NCI-H1105 treated with DMSO at 0.1 percent for 48 hours (cell line): ENCODE measurements around the gene ARCN1.
A peak's percentile ranks its signal among the peaks of the same experiment; 100 is the strongest.
"Not testable (repeated sequence)": the region's sequence is repeated elsewhere in the genome, so short reads cannot be mapped to it uniquely, and the experiment has no call there.

Source experiments
- DNase-seq: peaks from one replicate; lab custom pipeline; 2025; lab: John Stamatoyannopoulos, UW

The ARCN1 gene

GRCh38 chr11:118544647-118545010 is 27.6 kb upstream of the ARCN1 start:
- DNase-seq, result no peak

DNA sequence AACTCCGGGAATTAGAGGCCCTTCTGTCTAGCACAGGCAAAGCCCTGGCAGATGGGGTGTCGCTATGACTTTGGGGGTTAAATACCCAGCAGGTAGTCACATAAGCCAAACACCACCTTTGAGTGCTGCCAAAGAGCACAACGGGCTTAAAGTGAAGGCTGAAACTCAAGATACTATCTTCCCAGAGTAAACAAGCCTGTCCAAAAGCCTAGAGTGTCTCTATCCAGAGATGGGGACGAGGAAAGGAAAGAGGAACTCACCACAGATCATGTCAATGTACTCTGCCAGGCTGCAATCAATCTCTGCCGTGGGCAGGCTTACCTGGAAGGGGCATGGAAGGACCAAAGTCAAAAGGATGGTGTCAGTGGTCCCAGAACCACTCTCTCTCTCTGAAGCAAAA is 26.7 kb upstream of the ARCN1 start:
- no peak for DNase-seq

- no peak for DNase-seq
Observed at GRCh38 chr11:118547132-118547531, 25.1 kb upstream of the ARCN1 start.

DNA sequence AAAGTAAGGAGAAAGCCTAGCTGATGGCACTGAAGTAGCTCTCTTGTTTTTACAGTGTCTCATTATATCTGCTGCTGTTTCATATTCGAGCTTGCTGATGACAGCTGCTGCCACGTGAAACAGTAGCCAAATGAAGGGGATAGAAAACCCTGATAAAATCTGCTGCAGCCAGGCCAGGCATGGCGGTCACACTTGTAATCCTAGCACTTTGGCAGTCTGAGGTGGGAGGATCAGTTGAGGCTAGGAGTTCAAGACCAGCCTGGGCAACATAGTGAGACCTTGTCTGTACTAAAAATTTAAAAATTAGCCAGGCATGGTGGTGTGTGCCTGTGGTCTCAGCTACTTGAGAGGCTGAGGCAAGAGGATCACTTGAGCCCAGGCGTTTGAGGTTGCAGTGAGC is 19.9 kb upstream of the ARCN1 start:
- DNase-seq, result no peak

- no peak for DNase-seq
Observed at GRCh38 chr11:118560806-118561205, 11.4 kb upstream of the ARCN1 start.

GRCh38 chr11:118565051-118565450 is 7.2 kb upstream of the ARCN1 start:
- no peak for DNase-seq

DNA sequence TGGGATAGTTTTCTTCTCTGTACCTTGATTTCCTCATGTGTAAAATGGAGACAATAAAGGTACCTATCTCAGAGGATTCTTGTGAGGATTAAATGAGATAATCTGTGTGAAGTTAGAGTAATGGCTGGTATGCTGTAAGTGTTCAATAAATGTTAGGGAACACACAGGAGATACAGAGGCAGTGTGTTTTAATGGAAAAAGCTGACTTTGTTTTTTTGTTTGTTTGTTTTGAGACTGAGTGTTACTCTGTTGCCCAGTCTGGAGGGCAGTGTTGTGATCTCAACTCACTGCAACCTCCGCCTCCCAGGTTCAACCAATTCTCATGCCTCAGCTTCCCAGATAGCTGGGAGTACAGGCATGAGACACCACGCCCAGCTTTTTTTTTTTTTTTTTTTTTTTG is 2.5 kb upstream of the ARCN1 start:
- DNase-seq, result no peak

DNA sequence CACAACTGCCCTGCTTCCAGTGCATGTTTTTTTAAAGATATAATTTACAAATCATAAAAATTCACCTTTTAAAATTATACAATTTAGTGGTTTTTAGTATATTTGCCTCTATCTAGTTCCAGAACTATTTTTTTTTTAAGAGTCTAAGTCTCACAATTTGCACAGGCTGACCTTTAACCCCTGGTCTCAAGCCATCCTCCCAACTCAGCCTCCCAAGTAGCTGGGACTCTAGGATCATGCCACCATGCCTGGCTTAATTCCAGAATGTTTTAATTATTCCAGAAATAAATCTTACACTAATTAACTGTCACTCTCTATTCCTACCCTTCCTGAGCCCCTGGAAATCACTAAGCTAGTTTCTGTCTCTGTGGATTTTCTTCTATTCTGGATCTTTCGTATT is 1.4 kb upstream of the ARCN1 start:
- no peak for DNase-seq

GRCh38 chr11:118571701-118572060 is 528 bp upstream of the ARCN1 start:
- DNase-seq, result not testable (repeated sequence)

DNA sequence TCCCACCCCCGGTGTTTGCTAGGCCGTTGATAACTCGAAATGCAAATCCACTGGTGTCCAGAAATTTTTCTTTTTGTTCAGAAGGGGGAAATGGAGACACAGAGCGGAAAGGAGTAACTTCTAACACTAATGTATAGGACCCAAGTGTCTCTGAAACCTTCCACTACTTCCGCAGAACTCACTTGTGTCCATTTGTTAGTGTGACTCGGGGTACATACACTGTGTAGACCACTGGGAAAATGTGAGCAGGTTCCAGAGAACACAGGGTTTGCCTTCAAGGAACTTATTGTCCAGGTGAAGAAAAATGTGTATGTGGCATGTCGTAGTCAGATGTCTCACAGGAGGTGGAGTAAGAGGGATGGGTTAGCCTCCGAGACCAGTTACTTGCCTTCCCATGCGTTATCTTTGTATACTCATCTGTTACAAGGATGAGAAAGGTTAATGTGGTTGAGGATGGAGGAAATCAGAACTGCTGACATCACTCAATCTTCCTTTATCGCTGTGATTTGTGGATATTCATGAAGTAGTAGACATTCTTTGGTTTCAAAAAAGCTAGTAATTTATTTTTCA is 857 bp downstream of the ARCN1 start:
- DNase-seq, result no peak

DNA sequence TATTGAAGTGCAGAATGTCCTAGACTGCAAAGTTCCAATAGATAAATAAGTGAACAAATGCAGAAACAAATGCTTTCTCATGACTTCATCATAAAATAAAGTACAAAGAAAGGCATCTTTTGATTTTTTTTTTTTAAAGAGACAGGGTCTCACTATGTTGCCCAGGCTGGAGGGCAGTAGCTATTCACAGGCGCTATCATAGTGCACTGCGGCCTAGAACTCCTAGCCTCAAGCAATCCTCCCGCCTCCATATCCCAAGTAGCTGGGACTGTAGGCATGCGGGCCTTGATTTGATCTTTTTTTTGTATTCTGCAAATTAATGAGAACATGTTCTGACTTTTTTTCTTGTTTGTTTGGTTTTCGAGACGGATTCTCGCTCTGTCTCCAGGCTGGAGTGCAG is 2.4 kb downstream of the ARCN1 start:
- no peak for DNase-seq

GRCh38 chr11:118577995-118578394 is 5.8 kb downstream of the ARCN1 start:
- DNase-seq, result not testable (repeated sequence)

- peak; percentile 76 for DNase-seq
Observed at GRCh38 chr11:118581057-118581456, 8.8 kb downstream of the ARCN1 start.

DNA sequence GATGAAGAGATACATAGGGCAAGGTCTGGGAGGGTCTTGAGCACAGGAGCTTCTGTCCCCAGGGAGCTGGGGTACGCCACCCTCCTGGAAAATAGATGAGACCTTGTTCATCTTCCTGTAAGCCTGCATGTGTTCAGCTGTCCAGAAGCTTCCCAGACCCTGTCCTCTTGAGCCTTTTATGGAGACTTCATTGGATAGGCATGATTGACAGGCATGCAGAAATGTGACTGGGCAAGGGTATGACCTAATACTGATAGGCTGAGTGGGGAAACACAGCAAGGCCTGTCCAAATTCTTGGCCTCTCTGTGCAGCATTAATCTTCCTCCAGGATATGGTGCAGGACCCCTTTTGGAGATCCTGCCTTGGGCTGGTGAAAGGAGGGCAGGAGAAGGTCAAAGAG is 15.7 kb downstream of the ARCN1 start:
- no peak for DNase-seq

DNA sequence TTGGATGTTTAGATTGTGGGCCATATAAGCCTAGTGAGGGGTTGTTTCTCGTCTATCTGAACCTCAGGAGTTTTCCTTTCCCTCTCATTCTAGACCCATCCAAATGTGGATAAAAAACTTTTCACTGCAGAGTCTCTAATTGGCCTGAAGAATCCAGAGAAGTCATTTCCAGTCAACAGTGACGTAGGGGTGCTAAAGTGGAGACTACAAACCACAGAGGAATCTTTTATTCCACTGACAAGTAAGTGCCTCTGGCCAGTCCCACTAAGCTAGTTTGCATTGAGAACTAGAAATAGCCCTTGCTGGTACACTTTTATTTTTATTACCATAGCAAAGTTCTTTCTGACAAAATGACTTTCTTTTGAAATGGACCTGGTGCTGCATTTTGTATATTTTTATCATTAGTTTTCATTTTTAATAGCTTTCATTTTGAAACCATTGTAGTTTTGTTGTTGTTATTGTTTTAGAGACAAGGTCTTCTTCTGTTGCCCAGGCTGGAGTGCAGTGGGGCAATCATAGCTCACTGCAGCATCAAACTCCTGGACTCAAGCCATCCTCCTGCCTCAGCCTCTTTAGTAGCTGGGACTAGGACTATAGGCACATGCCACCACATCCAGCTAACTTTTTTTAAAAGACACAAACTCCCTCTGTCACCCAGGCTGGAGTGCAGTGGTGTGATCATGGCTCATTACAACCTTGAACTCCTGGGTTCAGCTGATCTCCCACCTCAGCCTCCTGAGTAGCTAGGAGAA is 20.6 kb downstream of the ARCN1 start:
- no peak for DNase-seq

DNA sequence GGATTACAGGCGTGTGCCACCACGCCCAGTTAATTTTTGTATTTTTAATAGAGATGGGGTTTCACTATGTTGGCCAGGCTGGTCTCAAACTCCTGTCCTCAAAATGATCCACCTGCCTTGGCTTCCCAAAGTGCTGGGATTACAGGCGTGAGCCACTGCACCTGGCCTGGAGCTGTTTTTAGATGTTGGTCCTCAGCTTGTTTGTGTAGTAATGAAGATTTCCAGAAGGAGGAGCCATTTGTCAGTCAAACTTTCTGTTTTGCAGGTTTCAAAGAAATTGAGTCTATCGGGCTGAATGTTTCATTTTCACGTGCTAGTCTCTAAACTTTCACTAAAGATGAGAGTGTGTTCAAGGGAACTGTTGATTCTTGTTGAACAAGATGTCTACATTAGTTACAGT is 22.8 kb downstream of the ARCN1 start:
- DNase-seq, result peak; percentile 68

DNA sequence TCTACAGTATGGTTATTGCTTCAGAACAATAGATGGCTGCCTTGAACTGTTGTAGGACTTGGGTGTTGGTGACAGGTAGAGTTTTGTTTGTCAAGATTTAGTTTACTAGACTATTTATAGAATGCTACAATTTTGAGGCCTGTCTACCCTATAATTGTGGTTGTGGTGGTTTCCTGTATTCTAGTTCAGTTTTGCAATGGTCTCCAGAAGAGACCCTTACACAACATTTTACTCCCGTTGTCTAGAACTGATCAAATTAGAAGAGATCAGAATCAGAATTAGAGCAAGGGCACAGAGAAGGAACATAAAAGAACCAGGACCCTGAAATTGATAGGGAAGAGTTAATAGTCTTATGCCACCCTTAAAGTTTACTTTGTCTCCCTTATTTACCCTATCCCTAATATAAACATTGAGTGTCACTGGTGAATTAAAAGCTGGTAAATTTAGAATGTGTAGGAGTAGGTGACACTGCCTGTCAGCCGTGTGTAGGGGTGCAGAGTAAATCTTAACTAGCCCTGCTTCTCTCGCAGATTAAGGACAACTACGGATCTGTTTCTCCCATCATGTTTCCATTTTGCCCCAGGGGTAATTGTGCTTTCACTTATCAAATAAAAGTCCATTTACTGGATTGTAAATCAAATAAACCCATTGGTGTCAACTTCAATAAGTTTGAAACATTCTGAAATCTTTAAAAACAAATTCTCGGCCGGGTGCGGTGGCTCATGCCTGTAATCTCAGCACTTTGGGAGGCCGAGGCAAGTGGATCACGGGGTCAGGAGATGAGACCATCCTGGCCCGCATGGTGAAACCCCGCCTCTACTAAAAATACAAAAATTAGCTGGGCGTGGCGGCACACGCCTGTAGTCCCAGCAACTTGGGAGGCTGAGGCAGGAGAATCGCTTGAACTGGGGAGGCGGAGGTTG is 24.3 kb downstream of the ARCN1 start:
- no peak for DNase-seq

GRCh38 chr11:118597556-118597955 is 25.3 kb downstream of the ARCN1 start:
- no peak for DNase-seq

DNA sequence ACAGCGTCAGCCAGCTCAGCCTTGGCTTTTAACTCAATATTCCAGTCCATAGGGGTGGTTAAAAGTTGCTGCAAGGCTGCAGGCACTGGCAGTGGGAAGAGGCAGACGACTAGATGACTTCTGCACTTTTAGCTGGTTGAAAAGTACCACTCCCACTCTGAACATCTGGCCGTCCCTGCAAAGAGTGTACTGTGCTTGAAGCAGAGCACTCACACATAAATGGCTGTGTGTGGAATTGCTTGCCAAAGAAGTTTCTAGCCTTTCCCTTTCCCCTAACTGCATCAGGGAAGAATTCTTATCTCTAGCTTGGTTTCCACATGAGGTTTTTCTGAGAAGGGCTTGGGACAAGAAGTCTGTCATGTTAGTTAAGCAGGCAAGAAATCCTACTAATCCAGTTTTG is 30.1 kb downstream of the ARCN1 start:
- no peak for DNase-seq

DNA sequence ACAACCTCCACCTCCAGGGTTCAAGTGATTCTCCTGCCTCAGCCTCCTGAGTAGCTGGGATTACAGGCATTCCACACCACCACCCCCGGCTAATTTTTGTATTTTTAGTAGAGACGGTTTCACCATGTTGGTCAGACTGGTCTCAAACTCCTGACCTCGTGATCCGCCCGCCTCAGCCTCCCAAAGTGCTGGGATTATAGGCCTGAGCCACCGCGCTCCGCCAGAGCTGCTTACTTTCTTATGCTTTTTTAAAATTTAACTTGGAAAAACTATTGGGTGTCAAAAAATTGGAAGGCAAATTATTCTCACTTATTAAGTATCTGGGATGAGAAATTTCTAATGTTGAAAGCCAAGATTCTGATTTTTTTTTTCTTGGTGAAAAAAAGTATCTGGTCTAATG is 31.5 kb downstream of the ARCN1 start:
- not testable (repeated sequence) for DNase-seq

DNA sequence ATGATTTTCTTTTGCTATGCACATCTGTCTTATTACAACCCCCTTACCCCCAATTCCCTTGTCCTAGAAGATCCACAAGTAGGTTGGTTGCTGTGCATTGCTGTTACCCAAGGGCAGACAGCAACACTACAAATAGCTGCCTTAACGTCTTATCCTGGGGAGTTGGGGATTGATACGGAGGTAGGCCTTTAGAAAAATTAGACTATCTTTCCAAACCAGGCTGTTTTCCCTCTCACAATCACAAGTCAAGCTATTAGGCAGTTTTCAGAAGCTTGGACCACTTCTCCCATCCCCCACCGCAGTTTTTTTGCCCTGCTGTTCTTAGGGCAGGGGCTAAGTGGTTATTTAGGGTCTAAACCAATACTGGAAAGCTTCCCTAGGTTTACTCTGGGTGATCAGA is 32.4 kb downstream of the ARCN1 start:
- no peak for DNase-seq

DNA sequence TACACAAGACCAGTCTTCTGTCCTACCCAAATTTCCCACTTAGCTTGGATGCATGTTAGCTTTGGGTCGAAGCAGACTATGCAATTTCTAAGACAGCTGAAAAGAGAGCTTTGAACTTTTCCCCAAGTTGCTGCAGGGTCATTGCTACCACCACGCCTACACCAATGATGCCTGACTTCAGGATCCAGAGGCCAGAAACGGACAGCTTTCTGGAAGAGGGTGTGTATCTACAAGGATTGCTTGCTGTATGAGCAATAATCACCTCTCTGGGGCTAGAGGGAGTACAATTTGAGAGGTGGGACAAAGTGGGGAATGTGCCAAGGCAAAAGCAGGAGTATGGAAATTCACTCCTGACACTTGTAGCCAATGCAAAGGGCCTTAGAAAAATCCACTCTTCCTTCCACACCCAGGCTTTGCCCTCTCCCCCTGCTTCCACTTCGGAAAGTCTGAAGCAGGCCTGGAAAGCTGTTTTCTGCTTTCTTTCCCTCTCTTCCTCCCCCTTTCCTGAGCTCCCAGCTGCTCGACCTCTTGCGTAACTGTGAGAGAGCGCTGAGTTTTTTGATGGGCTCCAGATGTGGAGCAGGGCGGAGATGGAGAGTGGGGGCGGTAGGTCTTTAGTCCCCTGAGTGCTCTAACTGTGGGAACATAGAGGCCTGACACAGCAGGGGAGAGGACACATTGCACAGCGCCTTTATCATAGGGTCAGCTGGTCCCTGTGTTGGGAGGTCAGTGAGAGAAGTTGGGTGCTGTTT is 33.1 kb downstream of the ARCN1 start:
- DNase-seq, result no peak
